SK-N-SH treated with all-trans-retinoic acid at 6 μM for 48 hours (cell line): ENCODE measurements around the gene ZNF646.

Source experiments
- ATAC-seq: fragments of 200-7000 bp; cut with Tn5 transposase; 3 replicates; pipeline ENCODE4 v1.9.1; 2020; ENCODE audit warnings: mild to moderate bottlenecking, moderate library complexity
- ARNTL ChIP-seq: fragments of 450-650 bp; formaldehyde crosslinking; IDR thresholded peaks from 2 replicates; pipeline ENCODE4 v1.5.0; 2020; ENCODE audit warnings: low read depth, mild to moderate bottlenecking, moderate library complexity, borderline replicate concordance
- BACH2 ChIP-seq: fragments of 250-450 bp; sonication (Bioruptor Pico); IDR thresholded peaks from 2 replicates; pipeline ENCODE4 v1.9.0; 2021; ENCODE audit warnings: mild to moderate bottlenecking, borderline replicate concordance
- CREB5 ChIP-seq: fragments of 250-450 bp; sonication (Bioruptor Pico); IDR thresholded peaks from 2 replicates; pipeline ENCODE4 v1.5.1; 2020; ENCODE audit warnings: low read depth, mild to moderate bottlenecking, moderate library complexity
- CSDC2 ChIP-seq: fragments of 250-450 bp; sonication (Bioruptor Pico); IDR thresholded peaks from 2 replicates; pipeline ENCODE4 v1.5.0; 2020; ENCODE audit warnings: mild to moderate bottlenecking, moderate library complexity
- ESRRG ChIP-seq: fragments of 250-450 bp; sonication (Bioruptor Pico); IDR thresholded peaks from 2 replicates; pipeline ENCODE4 v1.6.1; 2021; ENCODE audit warnings: mild to moderate bottlenecking
- GLIS3 ChIP-seq: fragments of 250-450 bp; sonication (Bioruptor Pico); IDR thresholded peaks from 2 replicates; pipeline ENCODE4 v1.5.0; 2020; ENCODE audit warnings: mild to moderate bottlenecking, moderate library complexity
- ISL1 ChIP-seq: fragments of 250-450 bp; sonication (Bioruptor Pico); IDR thresholded peaks from 2 replicates; pipeline ENCODE4 v2.1.2; 2022; ENCODE audit warnings: mild to moderate bottlenecking, moderate library complexity
- OSR1 ChIP-seq: fragments of 250-450 bp; sonication (Bioruptor Pico); IDR thresholded peaks from 2 replicates; pipeline ENCODE4 v1.8.0; 2022; ENCODE audit warnings: moderate library complexity, mild to moderate bottlenecking, inconsistent platforms
- PATZ1 ChIP-seq: fragments of 250-450 bp; sonication (Bioruptor Pico); IDR thresholded peaks from 2 replicates; pipeline ENCODE4 v1.8.0; 2020; ENCODE audit warnings: mild to moderate bottlenecking, moderate library complexity, borderline replicate concordance
- POU6F1 ChIP-seq: fragments of 250-450 bp; sonication (Bioruptor Pico); IDR thresholded peaks from 2 replicates; pipeline ENCODE4 v1.8.0; 2021; ENCODE audit warnings: low read depth, mild to moderate bottlenecking, moderate library complexity, borderline replicate concordance
- PPARA ChIP-seq: fragments of 250-450 bp; sonication (Bioruptor Pico); IDR thresholded peaks from 2 replicates; pipeline ENCODE4 v1.5.0; 2020; ENCODE audit warnings: mild to moderate bottlenecking, borderline replicate concordance
- SNAI2 ChIP-seq: fragments of 250-450 bp; sonication (Bioruptor Pico); IDR thresholded peaks from 2 replicates; pipeline ENCODE4 v1.5.0; 2020; ENCODE audit warnings: mild to moderate bottlenecking, moderate library complexity
- TCF4 ChIP-seq: fragments of 250-450 bp; sonication (Bioruptor Pico); IDR thresholded peaks from 2 replicates; pipeline ENCODE4 v1.8.0; 2021; ENCODE audit warnings: mild to moderate bottlenecking, moderate library complexity, borderline replicate concordance
- TSHZ2 ChIP-seq: fragments of 250-450 bp; sonication (Bioruptor Pico); IDR thresholded peaks from 2 replicates; pipeline ENCODE4 v1.5.0; 2020; ENCODE audit warnings: mild to moderate bottlenecking, moderate library complexity
- ZC3H10 ChIP-seq: fragments of 250-450 bp; sonication (Bioruptor Pico); IDR thresholded peaks from 2 replicates; pipeline ENCODE4 v1.5.1; 2021; ENCODE audit warnings: mild to moderate bottlenecking, moderate library complexity
- ZFP3 ChIP-seq: fragments of 250-450 bp; sonication (Bioruptor Pico); IDR thresholded peaks from 2 replicates; pipeline ENCODE4 v1.5.0; 2020; ENCODE audit warnings: mild to moderate bottlenecking, moderate library complexity
- ZFP30 ChIP-seq: fragments of 450-650 bp; formaldehyde crosslinking; IDR thresholded peaks from 2 replicates; pipeline ENCODE4 v1.5.0; 2022; ENCODE audit warnings: mild to moderate bottlenecking, moderate library complexity
- ZNF565 ChIP-seq: fragments of 450-650 bp; formaldehyde crosslinking; conservative IDR thresholded peaks from 2 replicates; pipeline ENCODE4 v1.5.0; 2020; ENCODE audit warnings: low read depth, mild to moderate bottlenecking, moderate library complexity
- ZNF70 ChIP-seq: fragments of 450-650 bp; formaldehyde crosslinking; IDR thresholded peaks from 2 replicates; pipeline ENCODE4 v1.5.0; 2020; ENCODE audit warnings: mild to moderate bottlenecking, moderate library complexity
- ZNF8 ChIP-seq: fragments of 450-650 bp; formaldehyde crosslinking; IDR thresholded peaks from 2 replicates; pipeline ENCODE4 v1.5.0; 2020; ENCODE audit warnings: mild to moderate bottlenecking, moderate library complexity

The ZNF646 gene

GRCh38 chr16:31105677-31106213 lies 31.5 kb downstream of the ZNF646 start:
- ATAC-seq = peak; percentile 51

GRCh38 chr16:31106509-31107464 lies 32.6 kb downstream of the ZNF646 start:
- TF ChIP-seq ZFP30 (CRISPR knock-in tag) (no peak), ZFP3 (CRISPR knock-in tag) (no peak), POU6F1 (CRISPR knock-in tag) (no peak), ESRRG (no peak), SNAI2 (CRISPR knock-in tag) (no peak), ZNF8 (CRISPR knock-in tag) (no peak), ZC3H10 (CRISPR knock-in tag) (no peak), ISL1 (CRISPR knock-in tag) (no peak), TCF4 (CRISPR knock-in tag) (no peak), OSR1 (CRISPR knock-in tag) (no peak), ARNTL (CRISPR knock-in tag) (no peak), CREB5 (CRISPR knock-in tag) (no peak), BACH2 (CRISPR knock-in tag) (no peak)
- ATAC-seq = no peak

More at GRCh38 chr16:31105677-31106213, 31.5 kb downstream of the ZNF646 start:
- TF ChIP-seq BACH2 (CRISPR knock-in tag) = no peak
- no peak for TF ChIP-seq ZNF565 (CRISPR knock-in tag)
- no peak for TF ChIP-seq ARNTL (CRISPR knock-in tag)
- no peak for TF ChIP-seq ZFP30 (CRISPR knock-in tag)
- TF ChIP-seq SNAI2 (CRISPR knock-in tag) = peak; percentile 44; the same call in 1 of the 2 replicates
- TF ChIP-seq CREB5 (CRISPR knock-in tag) = no peak
- peak; percentile 63; the same call in 1 of the 2 replicates for TF ChIP-seq ZNF70 (CRISPR knock-in tag)
- TF ChIP-seq GLIS3 (CRISPR knock-in tag) = no peak
- TF ChIP-seq TSHZ2 = peak; percentile 79
- TF ChIP-seq ZNF8 (CRISPR knock-in tag) = no peak
- no peak for TF ChIP-seq ISL1 (CRISPR knock-in tag)
- TF ChIP-seq, all 23 proteins: peak for 3

- ATAC-seq = no peak
- TF ChIP-seq GLIS3 (CRISPR knock-in tag) = no peak
- TF ChIP-seq ZNF70 (CRISPR knock-in tag) = no peak
- TF ChIP-seq CSDC2 (CRISPR knock-in tag) = no peak
- no peak for TF ChIP-seq TCF4 (CRISPR knock-in tag)
- no peak for TF ChIP-seq PATZ1 (CRISPR knock-in tag)
- no peak for TF ChIP-seq PPARA
- no peak for TF ChIP-seq ZFP3 (CRISPR knock-in tag)
- TF ChIP-seq ZFP30 (CRISPR knock-in tag) = no peak
- TF ChIP-seq ARNTL (CRISPR knock-in tag) = no peak
- TF ChIP-seq ZNF565 (CRISPR knock-in tag) = no peak
Observed at GRCh38 chr16:31107465-31107867, 33.2 kb downstream of the ZNF646 start.
